ENCODE results near the gene DGKI.

The DGKI gene

GRCh38 chr7:137684776-137685175 is 162.0 kb downstream of the DGKI start:
- no peak for DNase-seq

GRCh38 chr7:137684316-137684715 is 162.5 kb downstream of the DGKI start:
- DNase-seq, result no peak

- DNase-seq, result no peak
Measured at GRCh38 chr7:137682596-137682995, 164.2 kb downstream of the DGKI start.

- DNase-seq, result no peak
Measured at GRCh38 chr7:137681657-137682562, 164.9 kb downstream of the DGKI start.

GRCh38 chr7:137674551-137675409 is 172.0 kb downstream of the DGKI start:
- DNase-seq, result no peak

- DNase-seq, result no peak
Measured at GRCh38 chr7:137674048-137674447, 172.7 kb downstream of the DGKI start.

GRCh38 chr7:137671920-137672319 is 174.9 kb downstream of the DGKI start:
- no peak for DNase-seq

- DNase-seq, result no peak
Measured at GRCh38 chr7:137670222-137671064, 176.3 kb downstream of the DGKI start.

- no peak for DNase-seq
Measured at GRCh38 chr7:137669706-137670105, 177.1 kb downstream of the DGKI start.

GRCh38 chr7:137668404-137668803 is 178.4 kb downstream of the DGKI start:
- DNase-seq, result no peak

GRCh38 chr7:137667633-137668387 is 179.0 kb downstream of the DGKI start:
- DNase-seq, result no peak

- no peak for DNase-seq
Measured at GRCh38 chr7:137664846-137665245, 181.9 kb downstream of the DGKI start.

- DNase-seq, result no peak
Measured at GRCh38 chr7:137661634-137662033, 185.1 kb downstream of the DGKI start.

GRCh38 chr7:137658190-137658900 is 188.4 kb downstream of the DGKI start:
- no peak for DNase-seq

- DNase-seq, result no peak
Measured at GRCh38 chr7:137657476-137658189, 189.1 kb downstream of the DGKI start.

GRCh38 chr7:137656850-137657232 is 189.9 kb downstream of the DGKI start:
- no peak for DNase-seq

GRCh38 chr7:137656227-137656849 is 190.4 kb downstream of the DGKI start:
- peak; percentile 70 for DNase-seq

GRCh38 chr7:137655804-137656203 is 191.0 kb downstream of the DGKI start:
- DNase-seq, result no peak

- no peak for DNase-seq
Measured at GRCh38 chr7:137652721-137653120, 194.1 kb downstream of the DGKI start.

- no peak for DNase-seq
Measured at GRCh38 chr7:137647905-137648565, 198.7 kb downstream of the DGKI start.
